G401.6 (cell line): ENCODE data around the gene VSIR.

Experiments
- FAIRE-seq: peaks from 2 replicates; lab custom pipeline; 2012; peaks lifted over from hg19 to GRCh38; lab: Jason Lieb, UNC

The VSIR gene

DNA sequence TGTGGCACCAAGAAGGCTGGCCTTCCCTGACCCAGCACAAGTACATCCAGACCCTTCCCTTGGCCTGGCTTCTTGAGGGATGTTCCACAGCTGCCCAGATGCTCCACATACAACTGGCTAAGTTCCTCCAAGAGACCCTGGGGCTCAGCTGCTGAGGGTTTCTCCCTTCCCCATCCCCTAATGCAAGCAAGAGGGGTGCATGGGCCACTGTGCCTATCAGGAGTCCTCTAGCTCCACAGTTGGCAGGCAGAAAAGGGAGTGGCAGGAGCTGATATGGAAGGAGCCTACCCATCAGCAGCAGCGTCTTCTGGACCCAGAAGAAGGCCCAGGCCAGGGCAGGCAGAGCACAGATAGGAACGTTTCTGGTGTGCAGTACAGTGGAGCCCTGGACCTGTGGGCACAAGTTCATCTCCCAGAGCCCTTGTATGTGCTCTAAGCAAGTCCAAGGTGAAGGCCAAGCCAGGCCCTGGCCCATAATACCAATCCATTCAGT, 26.2 kb downstream of the VSIR start:
- FAIRE-seq: no peak

DNA sequence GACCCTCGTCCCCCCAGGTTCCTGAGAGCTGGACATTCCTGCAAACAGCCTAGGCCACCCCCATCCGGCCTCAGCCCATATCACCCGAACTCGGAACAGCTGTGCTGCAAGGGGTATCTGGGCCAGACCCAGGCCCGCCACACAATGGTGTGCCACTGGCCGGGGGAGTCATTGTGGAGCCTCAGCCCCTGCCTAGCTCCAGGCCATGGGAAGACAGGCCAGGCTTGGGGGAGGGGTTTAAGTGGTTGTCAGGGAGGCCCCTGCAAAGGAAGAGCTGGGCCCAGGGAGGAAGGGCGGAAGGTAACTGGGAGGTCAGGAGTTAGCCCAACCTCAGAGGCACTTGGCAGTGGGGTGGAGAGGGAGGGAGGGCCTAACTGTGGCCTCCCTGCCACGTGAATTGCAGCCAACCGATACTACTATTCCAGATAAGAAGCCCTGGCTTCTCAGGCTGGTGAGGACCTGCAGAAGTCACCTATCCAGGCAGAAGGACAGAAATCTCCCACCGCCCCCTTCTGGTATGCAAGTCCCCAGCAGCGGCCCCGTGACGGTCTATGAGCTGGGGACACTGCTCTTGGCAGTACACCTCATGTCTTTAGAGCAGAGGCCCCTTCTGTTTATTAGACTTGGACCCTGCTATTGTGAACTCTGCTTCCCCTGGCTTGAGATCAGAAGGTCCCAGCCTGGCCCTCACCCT, 26.8 kb downstream of the VSIR start:
- FAIRE-seq: no peak

DNA sequence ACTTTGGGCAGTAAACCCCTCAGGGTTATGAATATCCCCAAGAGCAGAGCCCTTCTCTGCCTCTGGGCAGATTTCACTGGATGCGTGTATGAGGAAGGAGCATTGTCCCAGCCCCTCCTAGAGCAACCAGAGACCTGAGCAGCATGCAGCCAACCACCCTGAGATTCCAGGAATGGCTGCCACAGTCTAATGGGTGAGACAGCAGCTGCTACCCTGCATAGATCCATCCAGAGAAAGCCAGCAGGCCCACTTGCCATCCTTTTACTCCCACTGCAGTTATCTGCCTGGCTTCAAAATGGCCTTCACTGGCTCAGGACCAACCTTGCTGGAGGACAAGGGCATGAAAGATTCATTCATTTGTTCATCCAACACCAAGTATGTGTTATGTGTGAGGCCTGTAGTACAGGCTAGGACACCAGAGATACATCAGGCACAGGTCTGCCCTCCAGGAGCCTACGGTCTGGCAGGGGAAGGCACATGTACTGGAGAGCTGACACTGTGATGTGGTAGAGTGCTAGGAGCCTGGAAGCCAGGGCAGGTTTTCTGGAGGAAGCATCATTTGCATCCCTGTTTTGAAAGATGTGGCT, 27.6 kb downstream of the VSIR start:
- FAIRE-seq: no peak

DNA sequence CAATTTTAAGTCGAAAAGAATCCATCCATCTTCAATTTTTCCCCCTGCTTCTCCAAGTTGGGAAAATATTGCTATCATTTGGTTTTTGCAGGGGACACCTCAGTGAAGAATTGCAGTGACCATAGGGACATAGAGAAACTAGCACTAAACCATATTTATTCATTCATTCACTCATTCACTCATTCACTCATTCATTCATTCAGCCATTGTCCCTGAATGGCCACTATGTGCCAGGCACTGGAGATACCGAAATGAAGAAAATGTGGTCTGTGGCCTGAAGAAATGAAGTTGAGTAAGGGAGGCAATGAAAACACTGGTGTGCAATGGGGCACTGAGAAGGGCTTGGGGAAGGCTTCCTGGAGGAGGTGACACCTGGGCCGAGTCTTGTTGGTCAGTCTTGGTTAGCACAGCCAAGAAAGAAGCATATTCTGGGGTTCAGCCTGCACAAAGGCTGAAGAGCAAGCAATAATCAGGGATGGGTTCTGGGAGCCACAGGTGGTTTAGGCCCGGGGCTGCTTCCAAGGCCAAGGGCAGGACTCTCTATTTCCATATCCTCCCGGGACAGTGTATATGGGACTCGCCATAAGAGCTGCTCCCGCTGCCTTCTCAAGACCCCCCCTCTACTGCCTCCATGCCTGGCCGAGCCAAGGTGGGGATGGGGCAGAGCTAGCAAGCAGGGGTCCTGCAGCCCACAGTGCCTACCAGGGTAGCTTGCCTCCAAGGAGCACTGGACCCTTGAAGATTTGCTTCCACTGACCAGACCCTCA, 28.2 kb downstream of the VSIR start:
- FAIRE-seq: no peak

DNA sequence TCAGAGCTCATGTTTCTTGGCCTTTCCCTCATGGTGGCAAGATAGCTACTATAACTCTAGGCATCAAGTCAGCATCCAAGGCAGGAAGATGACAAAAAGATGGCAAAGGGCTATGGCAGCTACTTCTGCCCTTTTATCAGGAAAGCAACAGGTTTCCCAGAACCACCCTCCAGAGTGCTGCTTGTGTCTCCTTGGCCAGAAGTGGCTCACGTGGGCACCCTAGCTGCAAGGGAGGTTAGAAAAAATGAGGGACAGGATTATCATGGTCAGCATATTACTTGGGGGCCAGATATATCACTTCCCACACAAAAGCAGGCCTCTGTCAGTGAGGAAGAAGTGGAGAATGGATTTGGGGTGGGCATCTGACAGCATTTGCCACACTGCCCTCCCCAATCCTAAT, 29.5 kb downstream of the VSIR start:
- FAIRE-seq: no peak

DNA sequence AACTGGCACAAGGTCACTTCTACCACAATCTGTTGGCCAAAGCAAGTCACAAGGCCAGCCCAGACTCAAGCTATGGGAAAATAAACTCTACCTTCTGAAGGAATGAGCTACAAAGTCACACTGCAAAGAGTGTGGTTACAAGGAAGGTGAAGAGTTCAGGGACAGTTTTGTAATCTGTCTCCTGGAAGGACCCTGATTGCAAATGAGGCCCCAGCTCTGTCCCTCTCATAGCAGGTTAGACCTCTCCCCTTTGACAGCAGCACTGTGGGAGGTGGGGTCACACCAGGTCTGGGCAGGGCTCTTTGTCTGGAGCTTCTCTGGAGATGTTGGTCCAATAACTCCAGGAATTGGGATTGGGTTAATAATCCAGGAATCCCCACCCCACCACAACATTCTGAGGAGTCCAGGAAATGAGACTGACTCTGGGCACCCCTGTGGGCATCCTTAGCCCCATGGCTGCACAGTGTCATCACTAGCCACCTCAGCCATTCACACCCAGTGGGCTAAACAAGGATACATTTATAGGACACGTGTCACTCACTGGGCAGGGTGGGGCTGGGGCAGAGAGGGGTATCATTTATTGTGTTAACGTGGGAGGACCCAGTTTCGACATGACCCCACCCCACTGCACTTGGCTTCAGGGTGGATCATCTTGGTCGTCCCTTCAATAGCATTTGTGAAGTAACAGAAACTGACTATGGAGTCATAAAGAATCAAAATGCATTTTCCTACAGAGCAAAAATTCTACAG, 30.1 kb downstream of the VSIR start:
- FAIRE-seq: no peak

DNA sequence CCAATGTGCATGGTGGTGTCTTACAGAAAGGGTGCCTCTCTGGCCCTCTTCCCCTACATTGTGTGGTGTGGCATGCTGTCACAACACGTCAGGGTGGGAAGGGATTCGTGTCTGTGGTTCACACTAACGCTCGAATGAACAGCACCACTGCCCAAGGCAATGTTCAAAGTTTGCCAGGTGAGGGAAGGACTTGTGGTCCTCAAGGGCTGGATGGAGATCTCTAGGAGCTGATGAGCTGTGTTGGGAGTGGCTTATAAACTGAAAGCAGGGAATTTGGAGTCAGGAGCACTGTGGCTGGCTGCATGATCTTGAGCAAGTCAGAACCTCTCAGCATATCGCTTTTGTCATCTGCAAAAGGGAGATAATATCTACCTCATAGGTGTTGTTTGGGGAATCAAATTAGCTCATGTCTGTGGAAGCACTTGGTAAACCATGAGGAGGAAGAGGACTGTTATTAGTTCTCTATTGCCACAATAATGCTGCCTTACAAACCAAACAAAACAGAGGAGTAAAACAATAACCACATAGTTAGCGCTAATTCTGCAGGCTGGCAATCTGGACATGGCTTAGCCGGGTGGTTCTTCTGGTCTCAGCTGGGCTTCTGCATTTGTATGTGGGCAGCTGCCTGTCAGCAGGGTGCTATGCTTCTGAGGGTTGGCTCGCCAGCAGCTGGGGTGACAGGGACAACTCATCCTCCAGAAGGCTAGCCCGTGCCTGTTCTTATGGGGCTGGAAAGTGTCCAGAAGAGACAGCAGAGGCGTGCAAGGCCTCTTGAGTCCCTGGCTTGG, 30.8 kb downstream of the VSIR start:
- FAIRE-seq: no peak

DNA sequence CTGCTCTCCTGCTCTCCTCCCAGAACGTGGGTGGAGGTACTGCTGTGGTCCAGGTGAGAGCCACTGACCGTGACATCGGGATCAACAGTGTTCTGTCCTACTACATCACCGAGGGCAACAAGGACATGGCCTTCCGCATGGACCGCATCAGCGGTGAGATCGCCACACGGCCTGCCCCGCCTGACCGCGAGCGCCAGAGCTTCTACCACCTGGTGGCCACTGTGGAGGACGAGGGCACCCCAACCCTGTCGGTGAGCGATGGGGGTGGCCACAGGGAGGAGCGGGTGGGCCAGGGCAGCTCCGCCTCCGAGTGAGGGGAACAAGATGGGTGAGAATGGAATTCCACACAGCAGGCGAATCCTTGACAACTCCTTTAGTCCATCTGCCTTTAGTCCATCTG, 31.6 kb downstream of the VSIR start:
- FAIRE-seq: no peak

DNA sequence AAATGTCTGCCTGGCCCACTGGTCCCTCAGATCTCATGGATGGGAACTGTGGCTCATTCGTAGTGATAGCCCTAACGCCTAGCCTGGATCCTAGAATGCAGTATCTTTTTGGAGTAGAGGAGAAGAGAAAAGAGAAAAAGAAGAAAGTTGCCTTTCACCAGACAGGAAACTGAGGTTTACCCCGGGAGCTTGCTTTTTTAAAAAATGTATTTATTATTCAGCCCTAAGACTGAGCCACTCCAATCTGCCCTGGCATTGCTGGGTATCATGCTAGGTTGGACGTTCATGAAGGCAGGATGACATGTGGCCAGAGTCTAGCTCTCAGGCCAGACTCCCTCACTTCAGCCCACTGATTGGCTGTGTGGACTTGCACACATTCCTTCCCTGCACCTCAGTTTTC, 32.3 kb downstream of the VSIR start:
- no peak for FAIRE-seq

DNA sequence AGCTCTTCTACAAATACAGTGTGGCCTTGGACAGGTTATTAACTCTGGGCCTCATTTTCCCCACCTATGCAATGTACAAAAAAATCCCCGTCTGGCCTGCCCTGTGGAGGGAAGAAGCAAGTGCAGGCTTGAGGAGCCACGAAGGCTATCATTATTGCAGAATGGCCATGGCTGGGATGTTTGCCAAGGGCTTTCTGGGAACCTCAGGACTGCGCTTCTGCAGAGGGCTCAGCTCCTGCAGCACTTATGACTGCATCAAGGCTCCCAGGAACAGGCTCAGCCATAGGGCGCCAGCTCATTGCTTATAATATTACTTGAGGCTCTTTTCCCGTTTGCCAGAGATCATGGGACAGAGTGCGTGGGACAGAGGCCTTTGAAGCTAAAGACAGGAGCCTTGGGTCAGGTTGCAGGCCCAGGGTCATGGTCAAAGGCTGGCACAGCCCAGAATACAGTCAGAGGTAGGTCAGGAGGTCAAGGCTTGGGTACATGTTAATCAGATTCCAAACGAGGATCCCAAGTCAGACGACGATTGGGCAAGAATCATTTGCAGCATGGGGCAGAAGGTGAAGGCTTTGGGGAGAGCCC, 33.2 kb downstream of the VSIR start:
- no peak for FAIRE-seq

DNA sequence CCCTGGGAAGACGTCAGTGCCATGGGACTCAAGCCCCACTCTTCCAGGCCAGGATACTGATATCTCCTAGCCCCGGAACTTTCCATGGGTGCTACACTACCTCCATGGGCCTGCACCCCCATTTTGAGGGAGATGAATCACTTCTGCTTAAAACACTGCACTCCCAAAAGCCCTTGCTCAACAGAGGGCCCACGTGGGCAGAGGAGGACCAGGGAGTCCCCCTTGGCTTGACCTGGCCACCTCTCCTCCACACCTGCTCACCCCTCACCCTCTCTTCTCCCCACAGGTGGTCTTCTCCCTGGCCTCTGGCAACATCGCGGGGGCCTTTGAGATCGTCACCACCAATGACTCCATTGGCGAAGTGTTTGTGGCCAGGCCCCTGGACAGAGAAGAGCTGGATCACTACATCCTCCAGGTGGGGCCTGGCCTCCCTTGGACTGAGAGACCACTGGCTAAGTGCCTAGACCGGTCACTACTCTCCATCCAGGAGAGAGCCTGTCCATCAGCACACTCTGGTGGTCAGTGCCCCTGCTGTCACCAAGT, 33.9 kb downstream of the VSIR start:
- no peak for FAIRE-seq

DNA sequence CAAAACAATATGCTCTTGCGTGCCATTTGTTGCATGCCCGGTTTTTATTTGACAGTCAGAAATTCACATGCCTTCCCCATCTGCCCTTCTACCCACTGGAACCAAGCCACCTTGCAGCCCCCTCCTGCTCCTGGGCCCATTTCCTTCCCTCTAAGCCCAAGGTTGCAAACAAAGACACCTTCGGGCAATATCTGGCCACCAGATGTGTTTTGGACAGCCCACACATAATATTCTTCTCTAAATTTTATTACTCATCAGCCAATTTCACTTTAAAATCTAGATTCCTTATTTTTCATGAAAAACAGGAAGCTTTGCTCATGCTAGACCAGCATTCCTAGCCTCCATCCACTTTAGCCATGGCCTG, 35.5 kb downstream of the VSIR start:
- FAIRE-seq: no peak

DNA sequence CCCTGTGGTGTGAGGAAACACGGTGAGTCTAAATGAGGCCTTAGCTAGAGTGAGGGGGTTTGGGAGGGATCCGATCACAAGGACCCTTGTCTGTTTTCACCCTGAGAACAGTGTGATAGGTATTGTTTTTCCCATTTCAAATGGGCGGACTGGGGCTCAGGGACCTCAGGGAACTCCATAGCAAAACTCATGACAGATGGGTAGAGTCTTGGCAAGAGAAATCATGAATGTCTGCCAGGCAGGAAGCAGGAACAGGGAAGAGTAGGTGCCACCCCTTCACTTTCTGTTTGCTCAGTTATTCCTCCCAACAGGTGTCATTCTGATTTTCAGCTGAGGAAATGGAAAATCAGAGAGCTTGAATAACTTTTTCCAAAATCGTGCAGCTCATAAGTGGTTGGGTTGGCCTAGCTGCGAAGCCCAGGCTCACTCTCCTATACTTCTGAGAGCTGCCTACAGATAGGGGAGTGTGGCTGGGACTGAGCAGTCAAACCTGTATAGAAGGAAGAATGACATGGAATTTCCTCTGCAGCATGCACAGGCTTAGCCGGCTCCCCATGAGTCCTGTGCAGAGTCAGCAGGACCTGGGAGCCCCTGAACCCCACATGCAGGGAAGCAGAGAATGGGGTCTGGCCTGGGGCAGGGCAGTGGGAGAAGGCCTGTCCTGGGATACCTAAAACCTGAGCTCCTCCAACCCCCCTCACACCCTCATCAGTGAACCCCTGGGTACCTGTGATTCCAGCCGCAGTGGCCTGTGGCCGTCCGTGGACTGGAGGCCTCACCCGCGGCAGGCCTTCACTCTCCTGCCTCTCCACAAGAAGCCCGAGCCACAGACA, 36.1 kb downstream of the VSIR start:
- FAIRE-seq: no peak

DNA sequence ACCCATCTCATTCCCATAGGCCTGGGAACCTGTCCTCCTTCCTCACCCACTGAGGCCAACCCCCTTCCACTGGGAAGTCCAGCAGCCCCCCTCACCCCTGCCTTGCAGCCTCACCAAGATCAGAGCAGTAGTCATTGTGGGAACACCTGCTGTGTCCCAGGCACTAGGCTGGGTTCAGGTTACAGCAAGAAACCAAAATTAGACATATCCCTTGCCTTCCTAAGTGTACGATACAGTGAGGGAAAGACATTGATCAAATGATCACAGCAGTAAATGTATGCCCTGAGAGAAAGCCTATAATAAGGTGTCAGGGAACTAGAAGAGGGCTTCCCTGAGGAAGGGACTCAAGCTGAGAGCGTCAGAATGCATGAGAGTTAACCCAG, 36.8 kb downstream of the VSIR start:
- FAIRE-seq: no peak

DNA sequence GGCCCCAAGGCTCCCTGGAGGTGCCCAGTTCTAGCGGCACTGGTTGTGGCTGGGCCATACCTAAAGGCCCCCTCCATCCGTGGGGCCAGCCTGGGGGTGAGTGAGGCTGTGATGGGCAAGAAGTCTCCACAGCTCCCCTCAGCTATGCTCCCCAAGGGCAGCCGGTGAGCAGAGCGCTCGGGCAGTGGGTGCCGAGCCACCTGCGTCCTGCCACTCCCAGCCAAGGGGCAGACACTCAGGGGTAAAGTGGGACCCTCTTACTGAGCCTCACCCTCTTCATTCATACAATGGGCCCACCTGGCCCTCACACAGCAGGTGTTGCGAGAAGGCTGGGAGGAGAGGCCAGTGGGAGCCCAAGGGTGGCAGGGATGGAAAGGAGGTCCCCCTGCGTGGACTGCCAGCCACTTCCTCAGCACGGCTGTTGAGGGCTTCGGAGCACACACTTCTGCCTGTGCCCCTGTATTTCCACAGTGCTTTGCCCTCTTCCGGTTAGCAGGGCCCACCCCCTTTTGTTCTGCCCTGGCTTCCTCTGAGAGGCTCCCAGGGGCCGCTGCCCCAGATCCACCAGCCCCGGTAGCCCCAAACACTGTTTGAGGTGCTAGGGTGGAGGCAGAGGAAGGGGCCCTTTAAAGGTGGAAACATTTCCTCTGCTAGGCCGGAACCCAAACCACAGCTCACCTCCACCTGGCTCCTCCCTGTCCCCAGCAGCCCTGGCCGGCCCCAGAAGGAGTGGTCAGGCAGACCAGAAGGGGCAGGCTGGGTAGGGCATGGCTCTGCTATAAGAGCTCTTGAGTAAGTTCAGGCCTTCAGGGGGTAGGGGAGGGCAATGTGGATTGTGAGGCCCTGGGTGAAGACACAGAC, 37.4 kb downstream of the VSIR start:
- no peak for FAIRE-seq

DNA sequence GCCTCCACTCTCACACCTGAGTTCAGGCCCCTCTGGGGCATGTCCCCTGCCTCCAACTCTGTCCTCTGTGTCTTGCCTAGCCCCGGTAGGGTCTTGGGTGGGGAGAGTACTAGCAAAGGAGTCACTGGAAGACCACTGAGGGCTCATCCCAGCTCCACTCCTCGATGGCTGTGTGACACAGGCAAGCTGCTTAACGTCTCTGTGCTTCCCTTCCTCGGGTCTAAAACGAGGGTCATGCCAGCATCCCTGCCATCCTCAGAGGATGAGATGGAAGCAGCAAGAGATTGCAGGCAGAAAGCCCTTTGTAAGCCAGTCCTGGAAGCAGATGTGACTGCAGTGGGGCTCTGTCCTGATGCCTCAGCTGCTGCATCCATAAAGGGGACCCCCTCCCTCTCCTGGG, 38.5 kb downstream of the VSIR start:
- FAIRE-seq: no peak

DNA sequence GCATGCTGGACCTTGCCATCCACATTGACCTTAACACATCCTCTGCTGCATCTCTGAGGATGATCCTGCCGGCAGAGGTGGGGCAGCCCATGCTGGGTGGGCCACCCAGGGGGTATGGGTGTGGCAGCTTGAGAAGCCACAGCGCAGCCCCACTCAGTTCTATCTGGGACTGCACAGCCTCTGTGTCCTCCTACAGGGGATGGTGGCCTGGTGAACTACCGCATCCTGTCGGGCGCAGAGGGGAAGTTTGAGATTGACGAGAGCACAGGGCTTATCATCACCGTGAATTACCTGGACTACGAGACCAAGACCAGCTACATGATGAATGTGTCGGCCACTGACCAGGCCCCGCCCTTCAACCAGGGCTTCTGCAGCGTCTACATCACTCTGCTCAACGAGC, 41.5 kb downstream of the VSIR start:
- FAIRE-seq: no peak

DNA sequence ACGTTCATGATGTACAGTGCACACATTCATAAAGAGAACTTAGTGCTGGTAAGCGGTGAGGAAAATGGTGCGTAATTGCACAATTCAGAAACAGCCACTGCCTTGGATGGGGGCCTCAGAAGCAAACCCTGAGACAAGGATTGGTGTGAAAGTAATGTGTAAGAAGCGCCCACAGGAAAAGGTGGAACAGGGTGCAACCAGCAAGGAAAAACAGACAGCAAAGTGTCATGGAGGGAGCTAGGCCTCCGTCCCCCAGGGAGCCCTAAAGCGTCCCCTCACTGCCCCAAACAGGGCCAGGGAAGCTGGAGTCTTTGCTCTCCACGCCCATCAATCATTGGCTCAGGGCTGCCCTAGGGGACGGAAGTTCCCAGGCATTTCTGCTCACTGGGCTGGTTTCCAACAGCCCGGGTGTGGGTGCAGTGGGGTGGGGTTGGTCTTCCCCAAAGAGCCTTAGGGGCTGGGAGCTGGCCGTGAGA, 44.1 kb downstream of the VSIR start:
- FAIRE-seq: no peak
